NK-92 treated with Interleukin-12 subunit alpha and Interleukin-12 subunit beta, amount 100 ng/mL, for 24 hours (cell line): ENCODE data around the gene NFKBIZ.
"Not testable (repeated sequence)": the region's sequence is repeated elsewhere in the genome, so short reads cannot be mapped to it uniquely, and the experiment has no call there.

Source experiments
- DNase-seq: peaks from one replicate; lab custom pipeline; 2025; lab: John Stamatoyannopoulos, UW

The NFKBIZ gene

DNA sequence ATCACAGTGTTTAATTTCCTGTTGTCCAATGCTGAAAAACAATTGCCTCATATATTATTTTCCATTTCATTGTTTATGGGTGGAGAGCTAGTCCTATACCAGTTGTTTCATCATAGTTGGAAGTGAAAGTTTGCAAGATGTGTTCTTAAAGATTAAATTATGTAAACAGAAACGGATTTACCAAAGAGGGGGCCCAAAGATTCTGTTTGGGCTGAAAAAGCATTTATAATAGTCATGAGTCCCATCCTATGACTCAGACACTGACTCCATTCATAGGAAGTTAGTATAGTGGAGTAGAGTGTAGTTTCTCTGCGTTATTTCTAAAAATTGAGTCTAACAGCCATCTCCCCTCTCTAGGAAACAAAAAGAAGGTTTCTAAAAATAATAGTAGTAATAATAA is 24.3 kb downstream of the NFKBIZ start:
- no peak for DNase-seq

DNA sequence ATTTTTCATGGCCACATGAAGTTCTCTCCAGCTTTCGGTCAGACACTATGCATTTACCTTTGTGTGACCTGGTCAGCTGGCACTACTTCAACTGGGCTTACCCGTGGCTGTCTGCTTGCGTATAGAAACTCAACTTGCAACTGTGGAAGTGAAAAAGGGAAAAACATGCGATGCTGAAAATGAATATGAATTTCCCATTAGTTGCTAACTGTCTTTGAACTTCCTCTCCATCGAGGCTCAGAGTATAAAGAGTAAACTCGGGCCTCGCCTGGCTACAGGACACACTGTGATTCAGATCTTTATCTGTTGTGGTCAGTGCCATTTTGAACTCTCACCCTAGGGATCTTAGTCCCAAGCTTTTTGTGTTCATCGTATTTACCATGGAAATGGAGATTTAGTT is 26.8 kb downstream of the NFKBIZ start:
- DNase-seq, result no peak

DNA sequence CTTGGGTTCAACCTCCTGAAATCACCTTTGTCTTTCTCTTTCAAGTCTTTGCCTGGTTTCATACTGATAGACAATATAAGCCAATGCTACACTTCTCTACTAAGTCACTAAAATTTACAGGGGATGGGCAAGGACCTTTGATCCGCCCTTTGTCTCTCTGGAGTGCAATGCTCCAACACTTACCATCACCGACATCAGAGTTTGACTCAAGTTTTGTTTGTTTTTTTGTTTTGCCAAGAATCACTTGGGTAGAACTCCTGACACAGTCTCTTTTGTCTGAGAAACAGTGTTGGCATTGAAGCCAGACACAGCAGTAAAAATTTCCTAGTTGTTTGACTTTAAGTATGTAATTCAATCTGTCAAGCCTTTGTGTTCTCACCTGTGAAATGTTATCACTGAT is 29.3 kb downstream of the NFKBIZ start:
- no peak for DNase-seq

DNA sequence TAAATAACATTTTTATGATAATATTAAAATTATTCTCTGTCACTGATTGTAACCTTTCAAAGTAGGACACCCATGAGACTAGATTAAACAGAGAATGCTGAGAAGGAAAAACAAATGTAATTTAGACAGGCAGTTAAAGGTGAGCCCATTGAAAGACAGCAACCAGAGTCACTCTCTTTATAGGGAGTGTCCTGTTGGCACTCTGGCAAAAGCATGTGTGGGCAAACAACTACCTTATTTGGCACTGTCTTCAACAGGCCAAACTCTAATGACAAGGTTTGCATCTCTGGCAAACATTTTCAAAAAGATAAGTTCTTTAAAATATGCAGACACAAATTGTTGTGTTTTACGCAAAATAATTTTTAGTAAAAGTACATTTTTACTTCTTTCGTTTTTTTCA is 29.8 kb downstream of the NFKBIZ start:
- no peak for DNase-seq

DNA sequence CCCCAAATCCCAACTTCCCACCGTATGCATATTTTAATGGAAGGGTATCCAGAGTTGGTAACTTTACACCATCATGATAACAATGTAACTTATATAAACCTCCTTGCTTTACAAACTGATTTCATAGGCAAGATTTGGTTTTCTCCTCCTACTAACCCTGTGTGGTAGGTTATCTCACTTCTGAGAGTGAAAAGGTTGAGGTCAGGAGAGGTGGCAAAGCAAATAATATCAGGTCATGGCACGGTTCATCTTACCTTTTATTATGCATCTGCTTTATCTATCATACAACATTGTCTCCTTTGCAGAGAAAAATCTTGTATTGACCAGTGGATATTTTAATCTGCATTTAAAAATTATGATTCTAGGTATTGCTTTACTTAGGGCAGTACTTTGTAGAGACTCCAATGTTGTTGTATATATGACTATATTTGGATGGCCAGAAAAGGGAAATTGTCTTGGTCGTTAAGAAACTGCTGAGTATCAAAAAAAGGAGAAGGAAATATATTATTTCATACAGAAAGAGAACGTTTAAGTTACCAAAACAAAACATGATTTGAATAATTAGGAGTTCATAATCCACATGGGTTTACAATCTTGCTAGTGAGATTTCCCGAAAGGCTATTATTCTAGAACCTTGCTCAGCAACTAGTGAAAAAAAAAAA is 30.4 kb downstream of the NFKBIZ start:
- no peak for DNase-seq

GRCh38 chr3:101884776-101885175 is 35.5 kb downstream of the NFKBIZ start:
- no peak for DNase-seq

DNA sequence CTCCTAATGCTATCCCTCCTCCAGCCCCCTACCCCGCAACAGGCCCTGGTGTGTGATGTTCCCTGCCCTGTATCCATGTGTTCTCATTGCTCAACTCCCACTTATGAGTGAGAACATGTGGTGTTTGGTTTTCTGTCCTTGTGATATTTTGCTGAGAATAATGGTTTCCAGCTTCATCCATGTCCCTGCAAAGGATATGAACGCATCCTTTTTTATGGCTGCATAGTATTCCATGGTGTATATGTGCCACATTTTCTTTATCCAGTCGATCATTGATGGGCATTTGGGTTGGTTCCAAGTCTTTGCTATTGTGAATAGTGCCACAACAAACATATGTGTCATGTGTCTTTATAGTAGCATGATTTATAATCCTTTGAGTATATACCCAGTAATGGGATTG is 36.3 kb downstream of the NFKBIZ start:
- DNase-seq, result not testable (repeated sequence)

- DNase-seq, result no peak
Observed at GRCh38 chr3:101886626-101887025, 37.3 kb downstream of the NFKBIZ start.

- DNase-seq, result no peak
Observed at GRCh38 chr3:101888653-101889052, 39.3 kb downstream of the NFKBIZ start.

DNA sequence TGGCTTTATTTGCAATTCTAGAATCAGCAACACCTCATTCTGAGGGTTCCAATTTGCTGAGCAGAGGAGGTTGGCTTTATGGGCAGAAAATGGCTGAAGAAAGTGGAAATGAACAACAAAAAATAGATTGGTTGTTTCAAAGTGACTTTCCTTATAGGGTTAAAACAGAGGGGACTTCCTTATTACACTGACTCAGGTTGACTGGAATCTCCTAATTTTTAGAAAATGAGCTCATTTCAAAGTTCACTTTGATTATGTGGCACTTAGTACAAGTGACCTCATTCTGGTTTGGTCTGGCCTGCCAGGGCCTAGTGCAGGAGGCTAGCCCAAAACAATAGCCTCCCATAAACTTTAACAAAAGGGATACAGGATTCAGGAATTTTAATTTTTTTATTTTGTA is 41.4 kb downstream of the NFKBIZ start:
- no peak for DNase-seq

DNA sequence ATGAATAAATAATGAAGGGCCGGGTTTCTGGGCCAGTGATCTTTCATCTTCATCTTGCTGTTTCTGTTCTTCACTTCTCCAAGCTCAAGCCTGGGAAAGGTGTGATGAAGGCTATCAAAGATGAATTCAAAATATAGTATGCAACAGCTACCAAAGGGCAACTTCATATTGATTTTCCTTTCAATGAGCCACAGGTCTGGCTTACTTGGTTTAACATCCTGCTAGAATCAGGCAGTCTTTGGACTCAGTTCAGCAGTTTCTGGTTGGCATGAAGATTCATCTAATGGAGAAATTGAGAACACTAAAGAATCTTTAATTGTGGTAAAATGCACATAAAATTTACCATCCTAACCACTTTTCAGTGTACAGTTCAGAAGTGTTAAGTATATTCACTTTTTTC is 43.3 kb downstream of the NFKBIZ start:
- DNase-seq, result no peak

- no peak for DNase-seq
Observed at GRCh38 chr3:101896083-101896757, 46.9 kb downstream of the NFKBIZ start.

DNA sequence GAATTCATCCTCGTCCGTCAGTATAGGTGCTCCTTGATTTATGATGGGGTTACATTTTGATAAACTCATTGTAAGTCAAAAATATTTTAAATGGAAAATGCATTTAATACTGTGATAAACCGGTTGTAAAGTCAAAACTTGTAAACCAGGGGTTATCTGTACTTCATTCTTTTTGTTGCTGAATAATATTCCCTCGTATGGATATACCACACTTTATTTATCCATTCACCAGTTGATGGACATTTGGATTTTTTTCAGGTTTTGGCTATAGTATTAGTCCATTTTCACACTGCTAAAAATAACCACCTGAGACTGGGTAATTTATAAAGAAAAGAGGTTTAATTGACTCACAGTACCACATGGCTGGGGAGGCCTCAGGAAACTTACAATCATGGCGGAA is 47.7 kb downstream of the NFKBIZ start:
- DNase-seq, result no peak

GRCh38 chr3:101898039-101898438 is 48.7 kb downstream of the NFKBIZ start:
- DNase-seq, result no peak

DNA sequence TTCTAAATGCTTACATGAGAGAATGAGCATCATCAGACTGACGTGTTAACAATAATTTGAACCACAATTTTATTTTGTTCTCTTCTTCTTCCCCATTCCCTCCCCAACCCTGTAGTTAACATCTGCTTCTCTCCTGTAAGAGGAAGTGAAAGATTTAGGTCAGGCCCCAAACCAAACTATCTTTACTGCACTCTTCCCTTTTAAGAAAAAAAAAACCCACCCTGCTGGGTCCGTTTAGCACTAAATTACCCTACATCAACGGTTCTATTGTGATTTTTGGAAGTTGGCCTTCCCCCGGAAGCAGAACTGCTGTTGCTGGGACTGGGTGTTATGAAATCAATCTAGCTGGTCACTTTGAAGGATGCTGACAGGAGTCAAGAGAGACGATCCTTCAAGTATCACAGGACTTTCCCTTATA is 49.4 kb downstream of the NFKBIZ start:
- DNase-seq, result no peak

DNA sequence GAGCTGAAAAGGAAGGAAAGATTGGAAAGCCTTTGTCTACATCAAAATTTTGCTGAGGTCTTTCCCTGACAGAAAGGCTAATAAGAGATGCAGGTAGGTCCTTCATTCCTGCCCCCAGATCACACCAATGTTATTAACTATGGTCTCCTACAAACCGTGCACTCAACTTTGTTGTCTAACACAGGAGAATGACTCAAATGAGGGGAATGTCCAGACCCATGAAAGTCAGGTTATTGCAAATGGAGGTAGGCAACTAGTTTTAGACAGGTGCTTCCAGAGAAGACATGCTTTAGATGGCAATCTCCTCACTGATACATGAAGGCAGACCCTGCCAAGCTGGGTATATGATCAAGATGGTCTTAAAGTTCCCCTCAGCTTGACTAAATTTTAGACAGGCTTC is 51.0 kb downstream of the NFKBIZ start:
- no peak for DNase-seq

DNA sequence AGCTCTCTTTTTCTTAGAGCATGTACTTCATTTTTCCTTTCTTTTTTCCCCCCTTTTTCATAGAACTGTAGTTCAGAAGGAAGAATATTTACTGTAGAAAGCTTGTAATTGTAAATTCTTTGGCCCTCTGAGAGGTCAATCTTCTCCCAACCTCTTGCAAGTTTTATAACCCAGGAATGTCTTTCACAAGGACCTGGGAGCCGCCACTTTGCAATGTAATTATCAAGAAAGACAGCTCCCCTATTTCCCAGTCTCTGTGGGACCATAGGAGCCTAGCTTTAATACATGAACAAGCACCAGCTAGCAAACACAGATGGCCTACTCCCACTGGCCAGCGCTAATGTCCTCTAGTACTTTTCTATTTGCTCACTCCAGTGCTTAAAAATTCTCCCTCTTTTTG is 51.4 kb downstream of the NFKBIZ start:
- DNase-seq, result no peak

DNA sequence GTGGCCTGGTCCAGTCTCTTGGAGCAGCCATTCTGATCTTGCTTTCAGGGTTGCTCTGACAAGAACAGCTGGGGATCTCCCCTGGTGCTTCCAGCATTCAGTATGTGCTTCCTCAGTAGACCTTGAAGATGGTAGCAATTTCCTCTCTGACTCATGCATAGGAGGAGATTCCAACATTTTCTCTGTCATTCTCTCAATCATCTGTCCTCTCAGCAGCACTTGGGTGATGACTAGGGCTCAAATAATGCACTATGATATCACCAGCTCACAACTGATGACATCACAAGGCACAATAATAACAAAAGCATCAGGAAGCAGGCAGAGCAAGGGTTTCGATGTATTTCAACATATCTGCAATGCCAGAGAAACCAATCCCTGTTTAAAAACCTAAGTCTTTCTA is 52.7 kb downstream of the NFKBIZ start:
- DNase-seq, result no peak

- no peak for DNase-seq
Observed at GRCh38 chr3:101903451-101903871, 54.1 kb downstream of the NFKBIZ start.

- DNase-seq, result not testable (repeated sequence)
Observed at GRCh38 chr3:101905573-101905972, 56.3 kb downstream of the NFKBIZ start.
